Measurements from ENCODE around the gene TMEM95.
A peak's percentile ranks its signal among the peaks of the same experiment; 100 is the strongest.

TMEM95 gene

GRCh38 chr17:7355053-7355452 is at the start of gene TMEM95:
Gene TMEM95 (plus strand): TSS chr17:7355156. CDS start chr17:7355205, 49 bp downstream.
- DNase-seq, result peak; percentile 29

- DNase-seq, result peak; percentile 100
These were observed 47.9 kb upstream of the TMEM95 start, which contains the start of gene EIF5A for GRCh38 chr17:7306911-7307685. Gene EIF5A (plus strand): TSS chr17:7307628. CDS start chr17:7309636, 2,008 bp downstream.

- DNase-seq, result peak; percentile 28
These were observed 47.0 kb upstream of the TMEM95 start for GRCh38 chr17:7307686-7308624.

- DNase-seq, result peak; percentile 79
These were observed 46.1 kb upstream of the TMEM95 start for GRCh38 chr17:7308625-7309433.

GRCh38 chr17:7309628-7310027 is 45.3 kb upstream of the TMEM95 start:
- no peak for DNase-seq

GRCh38 chr17:7311110-7311705 is 43.7 kb upstream of the TMEM95 start:
- no peak for DNase-seq

GRCh38 chr17:7312432-7313087 is 42.4 kb upstream of the TMEM95 start:
- DNase-seq, result no peak

GRCh38 chr17:7313088-7313889 is 41.7 kb upstream of the TMEM95 start:
- no peak for DNase-seq

GRCh38 chr17:7313890-7314718 is 40.9 kb upstream of the TMEM95 start:
- DNase-seq, result no peak

- peak; percentile 78 for DNase-seq
These were observed 40.0 kb upstream of the TMEM95 start, which contains the start of gene GPS2 for GRCh38 chr17:7314719-7315569. Gene GPS2 (minus strand): TSS chr17:7315360. CDS start chr17:7315052, 308 bp downstream.

GRCh38 chr17:7315570-7316235 is 39.3 kb upstream of the TMEM95 start:
- DNase-seq, result no peak

GRCh38 chr17:7317161-7317803 is 37.7 kb upstream of the TMEM95 start:
- no peak for DNase-seq

- DNase-seq, result no peak
These were observed 36.7 kb upstream of the TMEM95 start for GRCh38 chr17:7318121-7318860.

GRCh38 chr17:7321466-7321865 is 33.5 kb upstream of the TMEM95 start:
- DNase-seq, result no peak

- no peak for DNase-seq
These were observed 32.3 kb upstream of the TMEM95 start for GRCh38 chr17:7322520-7323194.

- DNase-seq, result peak; percentile 28
These were observed 31.1 kb upstream of the TMEM95 start for GRCh38 chr17:7323731-7324437.

Data from fibroblast of skin of right quadriceps (primary cell).